A549 (cell line): ENCODE measurements around the gene KLF9. TPM values are rescaled to one million over a fixed set of nuclear protein-coding genes. Genes with fewer than 3 reads are reported as not detected.
A peak's percentile ranks its signal among the peaks of the same experiment; 100 is the strongest.

Experiments
- ATAC-seq, 2 experiments: fragments of 200-7000 bp in 1 of 2; fragments of >200 bp in 1 of 2; cut with Nextera tagmentation in 1 of 2; cut with Tn5 transposase in 1 of 2; 3 replicates each; pipeline versions ENCODE4 v1.8.0 to v1.9.1; 2018 to 2020; ENCODE audit warnings: mild to moderate bottlenecking in 1 of 2, moderate library complexity in 1 of 2
- CTCF ChIA-PET: fragments of 300-600 bp; sonication (Branson Sonifier 250); formaldehyde crosslinking; extraction: SDS; loops from one replicate; lab custom pipeline; 2021; ENCODE audit warnings: antibody characterized with exemption, inconsistent platforms; lab: Yijun Ruan, JAX
- POLR2A ChIA-PET: fragments of 350-600 bp; formaldehyde crosslinking; extraction: SDS; loops from one replicate; lab custom pipeline; 2021; ENCODE audit warnings: antibody characterized with exemption, inconsistent platforms; lab: Yijun Ruan, JAX
- DNase-seq, 2 experiments: peaks; one replicate each; pipeline versions ENCODE4 v3.0.0 to v3.0.0-alpha.2; 2011 to 2016; ENCODE audit warnings: low read depth in 1 of 2, low spot score in 1 of 2
- FAIRE-seq: peaks from 2 replicates; lab custom pipeline; 2011; peaks lifted over from hg19 to GRCh38; lab: Jason Lieb, UNC
- H3K27ac ChIP-seq, 2 experiments: fragments of >200 bp; sonication (Bioruptor Twin); formaldehyde crosslinking; 3 replicates each; pipeline ENCODE4 v1.5.1; 2016 to 2017
- H3K4me1 ChIP-seq: fragments of >200 bp; sonication (Bioruptor Twin); formaldehyde crosslinking; 3 replicates; pipeline ENCODE4 v1.6.1; 2016
- H3K4me2 ChIP-seq: fragments of >200 bp; sonication (Bioruptor Twin); formaldehyde crosslinking; 3 replicates; pipeline ENCODE4 v1.6.1; 2016
- H3K4me3 ChIP-seq: fragments of >200 bp; sonication (Bioruptor Twin); formaldehyde crosslinking; 3 replicates; pipeline ENCODE4 v1.5.1; 2016
- H3K9me3 ChIP-seq: fragments of >200 bp; sonication (Bioruptor Twin); formaldehyde crosslinking; 3 replicates; pipeline ENCODE4 v1.6.1; 2016
- CBX8 ChIP-seq: fragments of 200-600 bp; sonication (generic); IDR thresholded peaks from 2 replicates; pipeline ENCODE4 v1.6.1; 2016
- CHD2 ChIP-seq: fragments of 150-350 bp; IDR thresholded peaks from 2 replicates; pipeline ENCODE4 v1.6.1; 2014; ENCODE audit warnings: low read length; ENCODE audit not compliant: partially characterized antibody
- EHF ChIP-seq: fragments of 250-450 bp; sonication (Bioruptor Pico); IDR thresholded peaks from 2 replicates; pipeline ENCODE4 v1.5.0; 2020; ENCODE audit warnings: mild to moderate bottlenecking
- EP300 ChIP-seq, 2 experiments: fragments of >200 bp; sonication (Bioruptor Twin); formaldehyde crosslinking; IDR thresholded peaks; 2 replicates in 1 of 2; 3 replicates in 1 of 2; pipeline ENCODE4 v1.6.1; 2016 to 2017
- FOSB ChIP-seq: fragments of 250-450 bp; sonication (Bioruptor Pico); IDR thresholded peaks from 2 replicates; pipeline ENCODE4 v1.5.0; 2020; ENCODE audit warnings: mild to moderate bottlenecking, moderate library complexity
- JUN ChIP-seq, 2 experiments: fragments of >200 bp; sonication (Bioruptor Twin); formaldehyde crosslinking; IDR thresholded peaks; 2 replicates in 1 of 2; 3 replicates in 1 of 2; pipeline ENCODE4 v1.6.1; 2016 to 2017
- KDM1A ChIP-seq: fragments of 200-600 bp; sonication (generic); IDR thresholded peaks from 2 replicates; pipeline ENCODE4 v1.6.1; 2016; ENCODE audit warnings: low read depth, mild to moderate bottlenecking
- MAFK ChIP-seq: fragments of 450-650 bp; IDR thresholded peaks from 2 replicates; pipeline ENCODE4 v1.6.1; 2014; ENCODE audit not compliant: partially characterized antibody
- MYC ChIP-seq: IDR thresholded peaks from 2 replicates; pipeline ENCODE4 v1.6.1; 2012; ENCODE audit warnings: mild to moderate bottlenecking, inconsistent platforms, low read length, improper control_type of control experiment, borderline replicate concordance
- NFE2L2 ChIP-seq: fragments of 150-350 bp; conservative IDR thresholded peaks from 2 replicates; pipeline ENCODE4 v1.6.1; 2014; ENCODE audit warnings: low read length
- NR3C1 ChIP-seq: fragments of >200 bp; sonication (Bioruptor Twin); formaldehyde crosslinking; IDR thresholded peaks from 3 replicates; pipeline ENCODE4 v1.6.1; 2017
- PHF8 ChIP-seq: fragments of 200-600 bp; sonication (generic); IDR thresholded peaks from 2 replicates; pipeline ENCODE4 v1.6.1; 2016; ENCODE audit warnings: low read depth, mild to moderate bottlenecking, antibody characterized with exemption, moderate library complexity, borderline replicate concordance
- SREBF2 ChIP-seq: fragments of 450-650 bp; IDR thresholded peaks from 2 replicates; pipeline ENCODE4 v1.6.1; 2014; ENCODE audit warnings: mild to moderate bottlenecking, moderate library complexity
- WGBS: methylation state at CpG from one replicate; pipeline ENCODE4 v1.1.6; 2017; ENCODE audit errors: missing lambda C conversion rate; 5-methylcytosine and 5-hydroxymethylcytosine counted together
- polyA plus RNA-seq, 4 experiments: library from polyadenylated mRNA; depleted of rRNA in 3 of 4; stranded (reverse); fragments of >200 nt; fragmentation: RNase III in 1 of 4; extraction: RNeasy Plus Mini Kit Qiagen cat#74134 plus additional on column Dnase treatment in 1 of 4; gene quantifications; 2 replicates in 3 of 4; 3 replicates in 1 of 4; pipeline ENCODE4 v1.2.3, GENCODE V29; 2011 to 2017
- TF ChIP-seq, protein P1 (sequence below): fragments of 200-600 bp; sonication (generic); IDR thresholded peaks from 2 replicates; pipeline ENCODE4 v1.6.1; 2016; ENCODE audit warnings: antibody characterized with exemption, mild to moderate bottlenecking, moderate library complexity
- TF ChIP-seq, protein P2 (sequence below): fragments of 250-450 bp; sonication (Bioruptor Pico); IDR thresholded peaks from 2 replicates; pipeline ENCODE4 v1.5.0; 2020; ENCODE audit warnings: low read depth, mild to moderate bottlenecking, moderate library complexity
- TF ChIP-seq, protein P3 (sequence below): IDR thresholded peaks from 2 replicates; pipeline ENCODE4 v1.6.1; 2012; ENCODE audit warnings: low read depth, borderline replicate concordance

The KLF9 gene
- polyA plus RNA-seq, 2 of the 4 experiments (the other 2 are of a cell fraction): 0.76 to 3.9 TPM

DNA sequence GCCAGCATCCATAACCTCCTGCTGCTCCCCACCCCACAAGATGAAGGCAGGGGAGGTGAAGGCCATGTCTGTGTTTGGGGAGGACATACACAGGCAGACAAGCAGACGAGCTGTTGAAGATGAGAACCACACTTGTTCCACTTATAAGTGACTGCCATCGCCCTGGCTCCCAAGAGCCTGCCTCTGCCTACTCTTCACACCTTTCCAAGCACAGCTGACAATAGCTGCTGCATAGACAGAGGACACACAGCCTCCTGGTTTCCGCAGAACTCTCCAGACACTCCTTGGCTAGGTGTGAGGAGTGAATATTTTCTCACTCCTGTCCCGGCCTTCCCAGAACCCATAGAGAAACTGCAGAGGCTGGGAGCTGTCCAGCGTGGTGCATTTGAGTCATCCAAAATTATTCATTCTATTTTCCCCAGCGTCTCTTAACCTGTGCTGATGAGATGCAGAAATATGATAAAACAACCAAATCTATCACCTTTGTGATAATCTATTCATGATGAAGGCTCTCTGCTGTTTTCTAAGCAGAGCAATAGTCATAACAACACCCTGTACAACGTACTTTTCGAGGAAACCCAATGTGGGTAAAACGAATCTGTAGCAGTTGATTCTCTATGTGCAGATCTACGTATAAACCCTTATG is 24.7 kb downstream of the KLF9 start:
- CTCF ChIA-PET: interaction anchor here (0.6 to 2.9 kb wide), 7 partner anchors 10 to 260 kb away, joined by 3 to 9 read pairs (median 3); no protein-coding TSS in a partner anchor
- Histone ChIP-seq H3K27ac (no peak overlapping the region), H3K4me2 (no peak overlapping the region), H3K9me3 (no peaks in the 10 kb centered on the region), H3K4me1 (no peaks in the 10 kb centered on the region), H3K4me3 (no peak overlapping the region)
- POLR2A ChIA-PET: no interaction called here
- 77% methylated on average over 10 of the region's 10 CpGs for WGBS
- no peak for FAIRE-seq
- ATAC-seq: peak in 1 of 2 experiments; percentile 34; a peak in 2 of 6 replicates
- DNase-seq: no peak
- TF ChIP-seq SREBF2: no peak
- TF ChIP-seq, protein P1, sequence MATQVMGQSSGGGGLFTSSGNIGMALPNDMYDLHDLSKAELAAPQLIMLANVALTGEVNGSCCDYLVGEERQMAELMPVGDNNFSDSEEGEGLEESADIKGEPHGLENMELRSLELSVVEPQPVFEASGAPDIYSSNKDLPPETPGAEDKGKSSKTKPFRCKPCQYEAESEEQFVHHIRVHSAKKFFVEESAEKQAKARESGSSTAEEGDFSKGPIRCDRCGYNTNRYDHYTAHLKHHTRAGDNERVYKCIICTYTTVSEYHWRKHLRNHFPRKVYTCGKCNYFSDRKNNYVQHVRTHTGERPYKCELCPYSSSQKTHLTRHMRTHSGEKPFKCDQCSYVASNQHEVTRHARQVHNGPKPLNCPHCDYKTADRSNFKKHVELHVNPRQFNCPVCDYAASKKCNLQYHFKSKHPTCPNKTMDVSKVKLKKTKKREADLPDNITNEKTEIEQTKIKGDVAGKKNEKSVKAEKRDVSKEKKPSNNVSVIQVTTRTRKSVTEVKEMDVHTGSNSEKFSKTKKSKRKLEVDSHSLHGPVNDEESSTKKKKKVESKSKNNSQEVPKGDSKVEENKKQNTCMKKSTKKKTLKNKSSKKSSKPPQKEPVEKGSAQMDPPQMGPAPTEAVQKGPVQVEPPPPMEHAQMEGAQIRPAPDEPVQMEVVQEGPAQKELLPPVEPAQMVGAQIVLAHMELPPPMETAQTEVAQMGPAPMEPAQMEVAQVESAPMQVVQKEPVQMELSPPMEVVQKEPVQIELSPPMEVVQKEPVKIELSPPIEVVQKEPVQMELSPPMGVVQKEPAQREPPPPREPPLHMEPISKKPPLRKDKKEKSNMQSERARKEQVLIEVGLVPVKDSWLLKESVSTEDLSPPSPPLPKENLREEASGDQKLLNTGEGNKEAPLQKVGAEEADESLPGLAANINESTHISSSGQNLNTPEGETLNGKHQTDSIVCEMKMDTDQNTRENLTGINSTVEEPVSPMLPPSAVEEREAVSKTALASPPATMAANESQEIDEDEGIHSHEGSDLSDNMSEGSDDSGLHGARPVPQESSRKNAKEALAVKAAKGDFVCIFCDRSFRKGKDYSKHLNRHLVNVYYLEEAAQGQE: peak; percentile 65; the same call in 1 of the 2 replicates

DNA sequence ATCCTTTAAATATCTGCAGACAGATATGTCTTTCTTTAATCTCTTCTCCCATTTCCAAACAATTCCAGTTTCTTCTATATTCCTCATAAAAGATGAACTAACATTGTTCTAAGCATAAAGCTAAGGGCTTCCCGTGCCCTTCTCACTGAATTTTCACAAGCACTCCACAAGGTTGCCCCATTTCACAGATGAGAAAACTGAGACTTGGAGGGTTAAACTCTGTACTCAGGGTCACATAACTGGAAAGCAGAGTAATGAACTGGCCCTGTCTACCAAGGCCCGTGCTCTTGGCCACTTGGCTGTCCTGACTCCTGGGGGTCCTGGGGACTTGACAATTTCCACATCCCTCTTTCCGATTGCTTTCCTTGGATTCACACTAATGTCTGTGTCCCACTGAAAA is 25.3 kb downstream of the KLF9 start:
- ATAC-seq: no peak
- WGBS: 56% methylated on average over 3 of the region's 3 CpGs
- Histone ChIP-seq H3K4me1 (no peaks in the 10 kb centered on the region), H3K9me3 (no peaks in the 10 kb centered on the region), H3K4me3 (no peak overlapping the region), H3K27ac (no peak overlapping the region), H3K4me2 (no peak overlapping the region)
- no peak for DNase-seq
- FAIRE-seq: no peak
- TF ChIP-seq NR3C1 (no peak), JUN (IDR thresholded peaks at IDR 0.05) (no peak), MYC (no peak), KDM1A (0 out of 2 replicates have a peak, but pooled peaks have one; percentile 37)
- ChIA-PET CTCF (interaction anchor here (0.6 to 2.9 kb wide), 7 partner anchors 10 to 260 kb away, joined by 3 to 9 read pairs (median 3); no protein-coding TSS in a partner anchor), POLR2A (no interaction called here)

DNA sequence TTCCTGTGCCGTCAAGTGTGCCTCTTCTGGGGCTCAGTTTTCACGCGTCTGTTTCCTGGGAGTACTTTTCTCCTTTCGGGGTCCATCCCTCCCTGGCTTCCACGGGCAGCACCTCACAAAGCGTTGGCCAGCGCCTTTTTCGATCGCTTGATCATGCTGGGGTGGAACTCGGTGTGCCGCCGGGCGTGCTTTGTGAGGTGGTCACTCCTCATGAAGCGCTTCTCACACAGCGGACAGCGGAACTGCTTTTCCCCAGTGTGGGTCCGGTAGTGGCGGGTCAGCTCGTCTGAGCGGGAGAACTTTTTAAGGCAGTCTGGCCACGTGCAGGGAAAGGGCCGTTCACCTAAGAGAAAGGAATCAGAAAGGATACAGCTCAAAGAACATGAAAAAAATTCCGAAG is 26.8 kb downstream of the KLF9 start:
- POLR2A ChIA-PET: no interaction called here
- H3K27ac ChIP-seq: no peak overlapping the region
- TF ChIP-seq, protein P1: no peak
- TF ChIP-seq MYC (no peak), NFE2L2 (no peak), CHD2 (no peak), KDM1A (no peak), PHF8 (no peak), EP300 (IDR thresholded peaks at IDR 0.05) (no peak), FOSB (no peak), EHF (CRISPR knock-in tag) (no peak), CBX8 (no peak), MAFK (no peak)
- TF ChIP-seq, protein P2, sequence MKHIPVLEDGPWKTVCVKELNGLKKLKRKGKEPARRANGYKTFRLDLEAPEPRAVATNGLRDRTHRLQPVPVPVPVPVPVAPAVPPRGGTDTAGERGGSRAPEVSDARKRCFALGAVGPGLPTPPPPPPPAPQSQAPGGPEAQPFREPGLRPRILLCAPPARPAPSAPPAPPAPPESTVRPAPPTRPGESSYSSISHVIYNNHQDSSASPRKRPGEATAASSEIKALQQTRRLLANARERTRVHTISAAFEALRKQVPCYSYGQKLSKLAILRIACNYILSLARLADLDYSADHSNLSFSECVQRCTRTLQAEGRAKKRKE (CRISPR knock-in tag): no peak
- TF ChIP-seq, protein P3, sequence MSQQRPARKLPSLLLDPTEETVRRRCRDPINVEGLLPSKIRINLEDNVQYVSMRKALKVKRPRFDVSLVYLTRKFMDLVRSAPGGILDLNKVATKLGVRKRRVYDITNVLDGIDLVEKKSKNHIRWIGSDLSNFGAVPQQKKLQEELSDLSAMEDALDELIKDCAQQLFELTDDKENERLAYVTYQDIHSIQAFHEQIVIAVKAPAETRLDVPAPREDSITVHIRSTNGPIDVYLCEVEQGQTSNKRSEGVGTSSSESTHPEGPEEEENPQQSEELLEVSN: no peak
- CTCF ChIA-PET: interaction anchor here (1.9 kb wide), 1 partner anchor 12 kb away, joined by 4 read pairs; no protein-coding TSS in a partner anchor
- H3K9me3 ChIP-seq: no peaks in the 10 kb centered on the region
- DNase-seq (no peak), FAIRE-seq (no peak), ATAC-seq (no peak)
- H3K4me2 ChIP-seq: no peak overlapping the region
- H3K4me3 ChIP-seq: no peak overlapping the region
- H3K4me1 ChIP-seq: no peaks in the 10 kb centered on the region
- WGBS: 92% methylated on average over 21 of the region's 23 CpGs
